ENCODE results near the gene SEL1L.
"Not testable (repeated sequence)": the region's sequence is repeated elsewhere in the genome, so short reads cannot be mapped to it uniquely, and the experiment has no call there.

The SEL1L gene

DNA sequence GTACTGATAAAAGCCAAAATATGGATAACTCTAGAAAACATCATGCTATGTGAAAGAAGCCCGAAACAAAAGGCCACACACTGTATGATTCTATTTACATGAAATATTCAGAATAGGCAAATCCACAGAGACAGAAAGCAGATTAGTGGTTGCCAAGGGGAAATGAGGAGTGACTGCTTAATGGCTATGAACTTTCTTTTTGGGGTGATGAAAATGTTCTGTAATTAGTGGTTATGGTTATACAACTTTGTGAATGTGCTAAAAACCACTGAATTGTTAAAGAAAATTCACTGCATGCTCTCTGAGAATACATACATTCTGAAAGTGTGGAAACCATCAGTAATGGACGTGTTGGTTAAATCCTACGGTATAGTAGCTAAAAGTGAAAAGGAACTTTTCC is 93.6 kb downstream of the SEL1L start:
- DNase-seq: peak in 1 of 2 experiments; percentile 39

DNA sequence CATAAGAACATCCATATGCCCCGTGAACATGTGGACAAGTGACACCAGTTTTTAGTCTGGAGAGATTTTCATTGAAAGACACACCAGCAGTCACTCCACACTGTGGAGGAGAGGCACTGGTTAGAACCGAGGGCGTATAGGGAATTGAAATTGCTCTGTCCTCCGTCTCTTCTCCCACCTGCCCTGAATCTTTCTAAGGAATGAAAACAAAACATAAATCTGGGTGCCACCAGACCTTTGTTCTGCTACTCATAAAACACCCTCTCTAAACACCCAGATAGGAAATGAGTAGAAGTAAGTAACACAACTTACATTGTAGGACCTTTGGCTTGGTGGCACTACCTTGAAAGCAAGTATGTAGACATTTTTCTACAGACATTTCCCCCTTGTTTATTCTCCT is 96.4 kb downstream of the SEL1L start:
- DNase-seq: no peak

DNA sequence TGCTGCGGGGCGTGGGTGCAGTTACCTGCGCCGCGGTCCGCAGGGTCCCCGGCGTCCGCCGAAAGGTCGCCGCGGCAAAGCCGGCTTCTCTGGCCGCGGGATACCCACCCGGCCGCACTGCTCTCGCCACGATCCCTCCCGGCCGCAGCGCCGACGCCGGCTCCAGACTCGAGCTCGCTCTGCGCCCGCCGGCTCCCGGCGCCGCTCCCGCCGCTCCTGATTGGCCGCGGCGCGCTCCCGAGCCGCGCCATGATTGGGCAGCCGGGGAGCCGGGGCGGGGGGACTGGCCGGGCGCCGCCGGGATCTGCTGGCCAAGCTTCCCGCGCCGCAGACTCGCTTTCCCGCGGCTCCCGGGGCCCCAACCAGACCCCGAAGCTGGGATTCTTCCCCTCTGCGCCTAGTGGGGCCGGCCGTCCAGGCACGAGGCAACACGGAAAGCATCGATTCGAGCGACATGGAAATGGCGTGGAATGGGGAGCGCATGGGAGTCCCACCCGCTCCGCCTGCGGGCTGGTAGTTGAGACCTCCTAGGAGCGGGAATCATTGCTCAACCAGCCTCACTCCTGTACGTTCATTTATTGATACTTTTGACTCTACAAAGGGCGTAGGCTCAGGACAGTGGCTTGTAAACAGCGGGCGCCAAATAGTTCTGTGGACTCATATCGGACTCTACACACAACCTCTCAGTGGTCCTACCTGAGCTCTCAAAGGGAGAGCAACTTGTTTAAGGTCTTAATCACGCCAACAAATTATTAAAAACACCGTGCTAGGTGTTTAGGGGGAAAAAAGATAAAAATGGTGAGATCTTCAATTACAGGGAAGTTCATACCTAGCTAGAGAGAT is 97.1 kb downstream of the SEL1L start:
- DNase-seq: peak; percentile 54 to 93

- peak; percentile 82 to 83 for DNase-seq
Measured at GRCh38 chr14:81435391-81436295, 98.0 kb downstream of the SEL1L start.

- DNase-seq: no peak
Measured at GRCh38 chr14:81435048-81435390, 98.6 kb downstream of the SEL1L start.

DNA sequence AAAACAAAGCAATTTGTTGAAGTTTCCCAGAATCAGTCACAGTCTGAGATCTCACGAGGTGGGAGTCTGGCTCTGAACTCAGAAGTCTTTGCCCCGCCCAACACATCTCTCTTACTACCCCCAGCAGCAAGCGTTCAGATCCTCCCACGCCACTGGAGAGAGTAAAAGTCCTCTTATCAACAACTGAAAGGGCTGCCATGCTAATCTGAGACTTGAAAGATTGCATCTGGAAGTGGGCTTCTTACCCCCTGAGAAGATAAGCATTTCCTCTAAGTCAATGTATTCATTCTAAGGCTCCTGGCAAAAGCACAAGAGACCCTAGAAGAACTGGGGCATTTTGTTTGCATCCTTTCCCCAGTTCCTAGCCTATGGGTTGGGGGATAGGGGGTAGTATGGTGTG is 99.4 kb downstream of the SEL1L start:
- DNase-seq: no peak

DNA sequence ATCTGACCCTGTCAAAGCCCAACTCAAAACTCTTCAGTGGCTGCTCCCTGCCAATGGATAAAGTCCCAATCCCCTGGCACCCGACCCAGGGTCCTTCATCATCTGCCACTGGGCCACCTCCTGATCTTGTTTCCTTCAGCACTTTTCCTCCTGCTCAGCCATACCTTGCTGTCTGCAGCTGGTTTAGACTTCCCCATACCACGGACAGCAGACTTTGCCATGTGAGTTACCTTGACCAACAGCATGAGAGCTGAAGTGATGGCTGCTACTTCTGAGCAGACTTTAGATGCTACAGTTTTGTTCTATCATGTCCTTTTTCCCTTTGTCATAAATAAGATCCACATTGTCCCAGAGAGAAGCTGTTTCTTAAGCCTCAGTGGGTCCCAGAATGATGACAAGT is 100.3 kb downstream of the SEL1L start:
- no peak for DNase-seq

GRCh38 chr14:81432219-81432661 is 101.4 kb downstream of the SEL1L start:
- no peak for DNase-seq

DNA sequence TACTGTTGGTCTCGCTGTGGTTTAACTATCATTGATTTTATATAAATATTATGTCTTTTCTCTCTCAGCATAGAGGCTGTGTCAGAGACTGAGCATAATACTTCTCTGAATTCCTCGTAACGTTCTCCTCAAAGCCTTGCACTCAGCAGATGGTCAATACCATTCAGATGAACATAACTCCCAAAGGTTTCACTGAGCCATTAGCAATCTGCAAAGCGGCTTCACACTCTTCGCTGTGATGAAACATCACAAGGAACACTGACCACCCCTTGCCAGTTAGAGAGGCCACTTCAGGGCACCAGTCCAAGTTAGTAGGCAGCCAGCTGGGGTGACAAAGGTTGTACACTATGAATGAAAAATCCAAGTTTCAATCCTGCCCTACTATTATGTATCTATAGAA is 103.4 kb downstream of the SEL1L start:
- DNase-seq: no peak

DNA sequence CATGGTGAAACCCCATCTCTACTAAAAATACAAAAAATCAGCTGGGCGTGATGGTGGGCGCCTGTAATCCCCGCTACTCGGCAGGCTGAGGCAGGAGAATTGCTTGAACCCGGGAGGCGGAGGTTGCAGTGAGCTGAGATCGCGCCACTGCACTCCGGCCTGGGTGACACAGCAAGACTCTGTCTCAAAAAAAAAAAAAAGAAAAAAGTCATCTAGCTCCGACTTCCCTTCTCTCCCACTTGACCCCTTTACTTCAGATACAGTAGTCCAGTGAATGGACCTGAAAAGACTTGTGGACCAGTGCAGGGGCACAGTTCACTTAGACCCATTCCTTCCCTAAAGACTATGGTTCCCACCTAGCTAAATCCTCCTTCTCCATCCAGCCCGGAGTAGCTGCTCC is 103.9 kb downstream of the SEL1L start:
- not testable (repeated sequence) for DNase-seq

DNA sequence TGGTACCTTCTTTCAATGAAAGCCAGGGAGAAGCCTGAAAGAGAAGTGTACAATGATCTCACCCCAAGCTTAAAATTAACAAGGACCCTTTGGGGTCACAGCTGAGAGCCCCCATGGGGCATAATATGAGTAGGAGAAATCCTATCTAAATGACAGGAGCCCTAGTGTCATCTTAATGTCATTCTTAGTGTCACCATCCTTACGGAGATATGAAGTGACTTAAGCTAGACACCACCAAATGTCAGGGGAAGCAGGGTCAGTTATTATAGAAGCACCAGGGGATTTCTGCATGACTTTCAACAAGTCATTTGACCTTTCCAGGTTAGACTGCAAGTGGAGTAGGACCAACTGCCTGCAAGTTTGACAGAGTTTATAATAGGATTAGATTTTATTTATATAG is 104.6 kb downstream of the SEL1L start:
- DNase-seq: no peak

DNA sequence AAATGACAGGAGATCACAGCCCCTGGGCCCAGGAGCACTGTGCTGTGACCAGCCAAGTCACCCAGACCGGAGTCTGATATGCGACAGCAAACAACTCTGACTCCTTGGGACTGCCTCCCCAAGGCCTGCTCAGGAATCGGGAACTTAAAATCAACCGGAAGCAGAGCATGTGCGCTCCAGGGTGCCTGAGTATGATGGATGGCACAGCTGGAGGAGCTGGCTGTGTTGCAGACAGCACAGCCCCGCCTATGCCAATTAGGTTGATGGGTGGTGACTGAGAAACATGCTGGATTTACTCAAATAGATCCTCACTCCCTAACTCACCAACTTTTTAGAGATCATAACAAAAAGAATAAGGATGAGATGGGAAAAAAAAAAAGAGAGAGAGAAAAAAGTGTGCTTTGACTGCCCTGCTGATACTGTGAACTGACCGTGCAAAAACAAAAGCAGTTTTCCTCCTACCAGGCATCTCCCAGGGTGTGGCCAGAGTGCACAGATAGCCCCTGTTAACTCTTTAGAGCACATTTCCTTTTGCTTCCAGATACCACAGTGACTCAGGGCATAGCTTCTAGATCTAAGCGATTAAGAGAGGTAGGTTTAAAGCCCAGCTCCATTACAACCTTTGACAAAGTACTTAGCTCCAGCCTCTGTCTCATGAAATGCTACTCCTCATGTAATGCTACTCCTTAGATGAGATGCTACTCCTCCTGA is 106.2 kb downstream of the SEL1L start:
- DNase-seq: peak in 1 of 2 experiments; percentile 4

DNA sequence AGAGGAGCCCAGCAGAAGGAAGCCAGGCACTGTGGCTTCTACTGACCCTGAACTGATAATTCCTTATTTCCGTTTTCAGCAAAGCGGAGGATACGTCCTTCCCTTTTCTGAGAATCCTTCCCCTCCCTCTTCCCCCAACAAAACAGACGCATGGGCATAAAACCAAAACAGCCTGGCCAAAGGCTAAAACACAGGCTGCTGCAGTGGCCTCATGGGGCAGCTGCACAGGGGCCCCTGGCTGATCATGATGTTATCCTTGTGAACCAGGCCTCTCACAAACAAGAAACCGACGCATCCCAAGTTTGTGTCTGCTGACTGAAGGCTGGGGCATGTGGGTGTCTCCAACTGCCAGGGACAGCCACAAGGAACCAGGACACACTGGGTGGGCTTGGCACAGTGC is 110.1 kb downstream of the SEL1L start:
- no peak for DNase-seq

Data from NCI-H526 (cell line).